GM19238 (cell line): Measurements from ENCODE around the gene ZNF611.
A peak's percentile ranks its signal among the peaks of the same experiment; 100 is the strongest.
"Not testable (repeated sequence)": the region's sequence is repeated elsewhere in the genome, so short reads cannot be mapped to it uniquely, and the experiment has no call there.

ENCODE experiments used
- DNase-seq: peaks from one replicate; pipeline ENCODE4 v3.0.0; 2011; ENCODE audit warnings: low spot score; ENCODE audit not compliant: insufficient read length

The ZNF611 gene

DNA sequence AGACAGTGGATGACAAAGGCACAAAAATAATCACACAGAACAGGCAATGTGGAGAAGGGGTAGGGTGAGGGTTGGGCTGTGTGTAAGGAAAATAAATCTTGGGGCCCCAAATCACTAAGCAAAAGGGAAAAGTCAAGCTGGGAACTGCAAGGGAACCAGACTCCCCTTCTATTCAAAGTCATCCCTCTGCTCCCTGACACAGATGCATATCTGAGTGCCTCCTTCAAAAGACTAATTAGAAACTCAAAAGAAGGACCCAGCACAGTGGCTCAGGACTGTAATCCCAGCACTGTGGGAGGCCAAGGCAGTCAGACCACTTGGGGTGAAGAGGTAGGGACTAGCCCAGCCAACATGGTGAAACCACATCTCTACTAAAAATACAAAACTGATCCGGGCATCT is 18.3 kb downstream of the ZNF611 start:
- no peak for DNase-seq

DNA sequence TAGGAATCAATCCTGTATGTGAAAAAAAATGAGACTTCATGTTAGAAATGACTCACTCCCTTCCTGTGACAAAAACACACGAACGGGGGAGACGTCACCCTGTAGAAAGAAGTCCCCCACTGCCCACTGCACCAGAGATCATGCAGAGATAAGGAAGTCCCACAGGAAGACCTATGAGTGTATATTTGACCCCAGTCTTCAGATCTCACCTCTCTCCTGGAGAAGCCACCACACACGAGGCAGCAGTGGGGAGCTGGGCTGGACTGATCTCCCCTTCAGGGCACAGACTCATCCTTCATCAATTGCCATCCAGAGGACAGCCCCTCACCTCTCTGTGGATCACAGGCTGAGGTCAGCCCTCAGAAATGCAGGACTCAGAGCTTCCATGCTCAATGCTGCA is 18.9 kb downstream of the ZNF611 start:
- DNase-seq, result not testable (repeated sequence)

DNA sequence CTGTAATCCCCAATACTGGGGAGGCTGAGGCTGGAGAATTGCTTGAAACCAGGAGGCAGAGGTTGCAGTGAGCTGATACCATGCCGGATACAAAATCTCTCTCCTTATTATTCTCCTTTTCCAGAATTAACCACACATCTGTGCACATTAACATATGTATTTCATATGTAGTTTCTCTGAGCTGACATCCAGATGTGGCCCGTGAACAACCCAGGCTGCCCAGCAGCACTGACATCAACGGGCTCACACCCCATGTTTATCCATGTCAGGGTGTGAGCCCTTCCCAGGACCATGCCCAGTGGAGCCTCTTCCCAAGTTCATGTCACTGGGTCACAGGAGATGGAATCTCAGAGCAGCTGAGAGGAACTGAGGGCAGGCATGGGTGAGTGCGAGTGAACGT is 19.5 kb downstream of the ZNF611 start:
- not testable (repeated sequence) for DNase-seq

DNA sequence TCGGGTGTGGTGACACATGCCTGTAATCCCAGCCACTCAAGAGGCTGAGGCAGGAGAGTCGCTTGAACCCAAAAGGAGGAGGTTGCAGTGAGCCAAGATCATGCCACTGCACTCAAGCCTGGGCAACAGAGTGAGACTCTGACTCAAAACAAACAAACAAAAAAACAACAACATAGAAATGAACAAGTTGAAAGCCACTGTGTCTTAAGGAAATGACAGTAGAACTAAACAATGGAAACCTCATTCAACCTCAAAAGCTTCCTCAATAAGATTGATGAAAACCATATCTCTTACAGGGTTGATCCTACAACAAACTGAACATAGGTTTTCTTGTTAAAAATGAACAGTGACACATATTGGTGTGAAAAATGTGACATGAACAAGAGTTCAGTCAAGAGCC is 21.8 kb downstream of the ZNF611 start:
- DNase-seq, result not testable (repeated sequence)

DNA sequence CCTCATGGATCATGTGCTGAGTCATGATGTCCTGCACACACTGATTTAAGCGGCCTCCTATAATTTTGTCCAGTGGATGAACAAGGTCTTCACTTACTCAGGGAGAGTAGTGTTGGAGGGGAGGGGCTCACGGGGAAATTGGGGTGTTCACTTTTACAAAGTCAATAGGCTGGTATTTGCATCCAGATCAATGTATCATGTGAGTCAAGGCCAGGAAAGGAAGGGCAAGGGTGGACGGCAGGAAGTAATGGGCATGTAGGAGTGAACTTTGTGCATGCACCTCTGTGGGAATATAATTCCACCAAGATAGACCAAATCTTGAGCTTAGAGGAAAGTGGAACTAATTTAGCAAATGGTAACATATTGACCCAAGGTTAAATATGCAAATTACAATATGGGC is 23.2 kb downstream of the ZNF611 start:
- DNase-seq, result not testable (repeated sequence)

DNA sequence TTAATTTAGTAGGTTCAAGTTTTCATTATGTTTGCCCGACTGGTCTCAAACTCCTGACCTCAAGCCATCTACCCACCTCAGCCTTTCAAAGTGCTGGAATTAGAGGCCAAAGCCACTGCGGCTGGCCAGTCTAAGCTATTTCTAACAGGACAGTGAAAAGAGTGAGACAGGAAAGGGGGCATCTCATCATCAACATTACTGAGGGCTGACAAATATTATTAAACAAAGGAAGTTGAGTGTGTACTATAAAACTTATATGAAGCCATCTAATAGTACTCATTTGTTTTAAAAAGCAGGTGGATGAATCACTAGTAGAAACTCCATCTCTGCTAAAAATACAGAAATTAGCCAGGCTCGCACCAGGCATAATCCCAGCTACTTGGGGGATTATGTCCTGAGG is 24.3 kb downstream of the ZNF611 start:
- DNase-seq, result no peak

DNA sequence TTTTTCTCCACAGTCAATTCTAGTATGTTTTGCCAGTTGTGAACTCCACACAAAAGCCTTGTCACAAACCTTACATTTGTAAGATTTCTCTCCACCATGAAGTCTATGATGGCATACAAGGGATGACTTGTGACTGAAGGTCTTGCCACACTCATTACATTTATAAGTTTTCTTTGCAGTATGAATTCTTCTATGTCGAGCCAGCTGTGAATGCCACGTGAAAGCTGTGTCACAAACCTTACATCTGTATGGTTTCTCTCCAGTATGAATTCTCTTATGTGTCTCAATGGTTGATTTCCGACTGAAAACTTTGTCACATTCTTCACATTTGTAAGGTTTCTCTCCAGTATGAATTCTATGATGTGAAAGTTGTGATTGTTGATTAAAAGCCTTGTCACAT is 29.2 kb downstream of the ZNF611 start:
- not testable (repeated sequence) for DNase-seq

DNA sequence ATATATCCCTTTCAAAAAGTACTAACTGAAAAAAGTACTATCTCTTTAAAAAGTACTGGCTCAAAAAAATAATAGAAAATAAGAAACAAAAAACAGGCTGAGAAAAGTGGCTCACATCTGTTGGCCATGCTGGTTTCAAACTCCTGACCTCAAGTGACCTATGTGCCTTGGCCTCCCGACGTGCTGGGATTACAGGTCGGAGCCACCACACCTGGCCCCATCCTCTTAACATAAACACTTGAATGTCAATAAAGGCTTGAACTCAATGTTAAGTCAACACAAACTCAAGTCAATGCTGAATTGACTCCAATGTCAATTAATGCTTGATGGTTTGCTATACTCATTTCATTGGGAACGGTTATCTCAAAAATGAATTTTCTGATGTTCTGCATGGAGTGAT is 30.9 kb downstream of the ZNF611 start:
- DNase-seq, result no peak

DNA sequence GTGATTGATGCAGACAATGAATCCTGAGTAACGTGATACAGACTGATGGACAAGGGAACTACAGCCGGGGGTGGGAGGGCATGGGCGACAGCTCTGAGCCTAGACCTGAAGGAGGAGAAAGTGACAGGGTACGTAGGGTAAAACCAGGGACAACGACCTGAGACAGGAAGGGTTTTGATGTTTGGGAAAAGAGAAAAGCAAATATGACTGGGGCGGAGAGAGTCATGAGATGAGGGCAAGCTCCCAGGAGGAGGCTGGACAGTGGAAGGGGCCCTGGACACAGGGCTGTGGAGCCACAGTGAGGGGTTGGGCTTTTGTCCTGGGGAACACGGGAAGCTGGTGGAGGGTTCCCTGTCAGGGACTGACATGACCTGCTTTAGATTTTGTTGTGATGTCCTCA is 34.2 kb downstream of the ZNF611 start:
- no peak for DNase-seq

DNA sequence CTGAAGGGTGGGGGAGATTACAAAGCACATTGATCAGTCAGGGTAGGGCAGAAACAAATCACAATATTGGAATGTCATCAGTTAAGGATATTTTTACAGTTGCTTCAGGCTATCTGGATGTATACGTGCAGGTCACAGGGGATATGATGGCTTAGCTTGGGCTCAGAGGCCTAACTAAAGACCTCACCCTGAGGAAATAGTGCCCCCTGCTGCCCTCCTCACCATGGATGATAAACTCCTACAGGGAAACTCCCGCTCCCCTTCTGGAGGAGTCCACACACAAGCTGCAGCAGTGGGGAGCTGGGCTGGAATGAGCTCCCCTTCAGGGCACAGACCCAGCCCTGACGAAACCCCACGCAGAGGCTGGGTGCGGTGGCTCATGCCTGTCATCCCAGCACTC is 35.3 kb downstream of the ZNF611 start:
- DNase-seq, result not testable (repeated sequence)

DNA sequence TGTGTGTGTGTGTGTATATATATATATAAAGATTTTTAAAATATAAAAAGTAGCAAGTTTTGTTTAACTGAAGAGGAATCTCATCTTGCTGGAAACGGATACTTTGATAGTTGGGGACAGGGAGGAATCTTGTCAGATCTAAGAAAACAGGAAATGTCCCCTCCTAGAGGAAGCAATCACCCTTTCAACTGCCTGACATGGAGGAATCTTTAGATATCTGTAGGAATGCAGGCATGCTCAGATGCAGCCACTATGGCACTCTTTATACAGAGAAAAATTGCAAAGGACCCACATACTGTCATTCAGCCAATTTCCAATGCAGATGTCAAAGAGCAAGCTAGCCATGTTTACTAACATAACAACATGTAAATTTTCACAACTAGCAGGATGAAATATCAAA is 38.8 kb downstream of the ZNF611 start:
- no peak for DNase-seq

DNA sequence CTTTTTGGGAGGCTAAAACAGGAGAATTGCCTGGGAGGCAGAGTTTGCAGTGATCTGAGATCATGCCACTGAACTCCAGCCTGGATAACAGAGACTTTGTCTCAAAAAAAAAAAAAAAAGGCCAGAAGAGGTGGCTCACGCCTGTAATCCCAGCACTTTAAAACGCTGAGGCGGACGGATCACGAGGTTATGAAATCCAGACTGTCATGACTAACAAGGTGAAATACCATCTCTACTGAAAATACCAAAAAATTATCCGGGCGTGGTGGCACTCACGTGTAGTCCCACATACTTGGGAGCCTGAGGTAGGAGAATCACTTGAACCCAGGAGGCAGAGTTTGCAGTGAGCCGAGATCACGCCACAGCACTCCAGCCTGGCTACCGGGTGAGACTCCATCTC is 39.9 kb downstream of the ZNF611 start:
- no peak for DNase-seq

DNA sequence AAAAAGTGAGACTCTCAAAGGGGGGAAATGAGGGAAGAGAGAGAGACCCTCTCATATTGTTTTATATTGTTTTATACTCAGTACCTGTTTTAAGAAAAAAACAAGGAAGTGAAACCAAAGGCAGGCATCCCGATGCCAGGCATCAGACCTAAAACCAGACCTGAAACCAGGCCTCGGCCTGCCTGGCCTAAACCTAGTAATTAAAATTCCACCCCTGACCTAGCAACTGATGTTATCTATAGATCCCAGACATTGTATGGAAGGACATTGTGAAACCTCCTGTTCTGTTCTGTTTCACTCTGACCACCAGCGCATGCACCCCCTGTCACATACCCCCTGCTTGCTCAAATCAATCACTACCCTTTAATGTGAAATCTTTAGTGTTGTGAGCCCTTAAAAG is 40.6 kb downstream of the ZNF611 start:
- DNase-seq, result not testable (repeated sequence)

DNA sequence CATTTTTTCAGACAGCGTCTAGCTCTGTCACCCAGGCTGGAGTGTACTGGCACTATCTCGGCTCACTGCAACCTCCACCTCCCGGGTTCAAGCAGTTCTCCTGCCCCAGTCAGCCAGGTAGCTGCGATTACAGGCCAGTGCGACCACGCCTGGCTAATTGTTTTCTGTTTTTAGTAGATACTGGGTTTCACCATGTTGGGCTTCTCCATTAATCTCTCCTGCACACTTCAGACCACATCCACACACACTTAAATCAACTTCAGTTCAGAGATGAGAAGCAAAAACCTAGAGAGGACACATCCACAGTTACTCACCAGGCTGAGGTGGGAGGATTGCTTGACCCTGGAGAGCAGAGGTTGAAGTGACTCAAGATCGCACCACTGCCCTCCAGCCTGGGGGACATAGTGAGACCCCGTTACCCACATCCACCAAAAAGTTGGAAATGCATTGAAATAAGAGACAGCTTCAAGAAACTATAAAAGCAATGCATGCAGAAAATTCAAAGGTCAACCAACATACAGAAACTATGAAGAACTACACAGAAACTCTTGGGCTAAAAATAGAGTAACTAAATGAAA is 42.3 kb downstream of the ZNF611 start:
- DNase-seq, result no peak

DNA sequence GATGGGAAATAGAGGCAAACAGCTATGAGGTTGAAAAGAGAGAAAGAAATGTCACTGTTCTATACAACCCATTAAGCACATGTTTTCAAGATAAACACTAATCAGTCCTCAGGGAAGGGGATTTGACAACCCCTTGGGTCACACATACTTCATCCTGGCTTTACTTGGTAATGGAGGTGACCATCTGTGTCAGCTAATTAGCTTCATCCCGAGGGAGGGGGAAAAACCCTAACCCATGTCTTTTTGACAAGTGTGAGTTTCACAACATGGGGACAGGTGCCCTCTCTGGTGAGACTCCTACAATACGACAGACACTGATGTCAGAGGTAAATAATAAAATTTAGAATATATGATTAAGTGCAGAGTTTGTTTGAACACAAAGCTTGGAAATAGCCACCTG is 43.1 kb downstream of the ZNF611 start:
- no peak for DNase-seq

DNA sequence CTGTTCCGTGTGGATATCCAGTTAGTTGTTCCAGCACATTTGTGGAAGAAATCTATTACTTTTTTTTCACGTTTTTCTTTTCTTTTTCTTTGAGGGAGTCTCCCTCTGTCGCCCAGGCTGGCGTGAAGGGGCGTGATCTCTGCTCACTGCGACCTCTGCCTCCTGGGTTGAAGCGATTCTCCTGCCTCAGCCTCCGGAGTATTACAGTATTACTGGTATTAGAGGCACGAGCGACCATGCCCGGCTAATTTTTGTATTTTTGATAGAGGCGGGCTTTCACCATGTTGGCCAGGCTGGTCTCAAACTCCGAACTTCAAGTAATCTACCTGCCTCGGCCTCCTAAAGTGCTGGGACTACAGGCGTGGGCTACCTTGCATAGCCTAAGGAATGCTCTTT is 43.6 kb downstream of the ZNF611 start:
- no peak for DNase-seq

DNA sequence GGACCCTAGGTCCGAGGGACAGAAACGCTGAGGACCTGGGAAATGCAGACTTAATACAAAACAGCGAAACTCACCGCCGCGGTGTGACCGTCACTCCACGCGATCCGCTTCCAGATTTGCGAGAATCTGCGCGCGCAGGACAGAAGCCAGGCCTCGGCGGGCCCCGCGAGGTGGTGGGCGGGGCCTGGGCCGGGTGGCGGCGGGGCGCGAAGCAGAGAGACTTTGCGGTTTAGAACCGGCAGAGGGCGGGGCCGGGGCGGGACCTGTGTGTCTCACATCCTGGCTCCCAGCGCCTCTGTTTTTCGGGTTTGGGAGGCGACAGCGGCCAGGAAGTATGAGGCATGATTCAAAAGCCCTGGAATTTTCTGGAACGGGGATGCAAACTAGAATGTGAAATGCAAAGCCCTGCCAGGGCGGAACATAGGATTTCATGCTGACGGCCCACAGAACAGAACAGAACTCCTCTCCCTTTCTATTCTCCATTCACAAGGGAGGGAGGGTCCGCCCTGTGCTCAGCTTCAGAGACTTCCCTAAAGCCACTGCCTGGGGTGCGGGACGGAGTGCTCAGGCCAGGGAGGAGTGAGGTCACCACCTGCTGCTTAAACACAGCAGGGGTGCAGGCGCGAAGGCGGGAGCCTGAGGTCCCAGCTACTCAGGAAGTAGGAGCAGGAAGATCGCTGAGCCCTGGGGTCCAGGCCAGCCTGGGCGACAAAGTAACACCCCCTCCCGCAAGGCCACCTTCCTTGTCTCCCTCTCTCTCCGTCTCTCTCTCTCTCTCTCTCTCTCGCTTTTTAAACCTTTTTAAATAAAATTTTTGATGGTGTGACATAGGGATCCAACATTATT is 44.3 kb downstream of the ZNF611 start:
- peak; percentile 77 for DNase-seq

DNA sequence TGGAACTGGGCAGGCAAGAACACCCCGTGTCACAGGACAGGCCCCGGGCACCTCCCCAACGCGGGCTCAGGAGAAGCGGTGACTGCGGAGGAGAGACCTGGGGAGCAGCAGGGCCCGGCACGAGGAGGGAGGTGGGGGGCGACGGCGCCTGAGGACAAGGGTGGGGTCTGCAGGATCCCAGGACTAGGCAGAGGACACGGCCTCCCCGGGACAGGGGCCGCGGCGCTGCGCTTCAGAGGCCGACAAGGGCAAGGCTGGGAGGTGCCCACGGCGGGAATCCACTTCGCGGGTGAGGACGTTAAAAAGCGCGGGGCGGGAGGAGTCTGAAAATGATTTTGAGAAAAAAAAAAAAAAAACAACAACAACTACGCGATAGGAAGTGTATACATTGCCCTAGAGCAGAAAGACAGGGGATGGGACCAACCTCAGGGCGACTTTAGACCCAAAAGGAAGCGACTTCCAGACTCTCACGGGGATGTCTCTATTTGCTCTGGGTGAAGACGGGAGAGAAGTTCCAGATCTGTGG is 44.9 kb downstream of the ZNF611 start:
- no peak for DNase-seq

DNA sequence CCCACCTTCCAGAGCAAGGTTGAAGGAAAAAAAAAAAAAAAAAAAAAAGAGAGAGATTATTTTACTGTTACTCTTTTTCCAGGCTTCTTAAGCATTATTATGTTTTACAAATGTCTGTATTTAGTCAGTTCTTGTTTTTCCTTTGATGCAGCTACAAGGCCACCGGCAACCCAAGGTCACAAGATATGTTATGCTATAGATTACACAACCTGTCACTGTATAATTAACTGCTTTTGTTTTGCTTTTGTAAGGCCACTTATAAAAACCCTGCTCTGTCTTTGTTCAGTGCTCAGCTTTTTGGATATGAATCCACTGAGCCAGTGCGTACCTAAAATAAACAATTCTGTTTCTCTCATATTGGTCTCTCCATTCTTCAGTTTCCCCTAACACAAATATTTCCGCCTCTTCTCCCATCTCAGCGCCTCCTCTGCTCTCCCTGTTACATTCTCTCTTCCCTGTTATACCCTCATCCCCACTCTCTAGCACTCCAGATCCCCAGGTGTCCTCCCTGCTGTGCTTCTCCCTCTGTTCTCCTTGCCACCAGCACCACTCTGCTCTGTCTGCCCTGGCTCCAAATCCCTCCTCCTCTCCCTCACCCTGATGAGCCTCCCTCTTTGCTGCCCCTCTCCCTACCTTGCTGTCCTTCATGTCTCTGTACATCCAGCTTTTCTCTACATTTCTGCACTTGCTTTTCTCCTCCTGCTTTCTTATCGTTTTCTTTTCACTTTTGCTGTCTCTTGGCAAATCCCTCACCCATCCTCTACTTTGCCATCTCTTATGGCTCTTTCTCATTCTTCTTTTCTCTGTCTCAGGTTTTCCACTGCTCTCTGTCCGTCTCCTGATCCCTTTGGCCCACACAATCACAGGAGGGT is 45.7 kb downstream of the ZNF611 start:
- DNase-seq, result not testable (repeated sequence)

DNA sequence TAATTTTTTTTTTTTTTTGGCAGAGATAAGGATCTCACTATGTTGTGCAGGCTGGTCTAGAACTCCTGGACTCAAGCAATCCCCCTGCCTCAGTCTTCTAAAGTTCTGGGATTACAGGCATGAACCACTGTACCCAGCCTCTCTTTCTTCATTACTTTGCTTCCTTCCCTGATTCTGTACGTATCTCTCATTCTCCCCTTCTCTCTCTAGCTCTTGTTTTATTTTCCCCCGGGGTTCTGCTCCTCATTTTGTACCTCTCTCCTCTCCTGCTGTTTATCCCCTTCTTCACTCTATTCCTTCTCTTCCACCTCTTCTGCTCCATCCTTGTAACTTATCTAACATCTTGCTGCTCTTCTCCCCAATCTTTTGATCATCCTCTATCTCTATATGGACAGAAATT is 46.5 kb downstream of the ZNF611 start:
- DNase-seq, result no peak

DNA sequence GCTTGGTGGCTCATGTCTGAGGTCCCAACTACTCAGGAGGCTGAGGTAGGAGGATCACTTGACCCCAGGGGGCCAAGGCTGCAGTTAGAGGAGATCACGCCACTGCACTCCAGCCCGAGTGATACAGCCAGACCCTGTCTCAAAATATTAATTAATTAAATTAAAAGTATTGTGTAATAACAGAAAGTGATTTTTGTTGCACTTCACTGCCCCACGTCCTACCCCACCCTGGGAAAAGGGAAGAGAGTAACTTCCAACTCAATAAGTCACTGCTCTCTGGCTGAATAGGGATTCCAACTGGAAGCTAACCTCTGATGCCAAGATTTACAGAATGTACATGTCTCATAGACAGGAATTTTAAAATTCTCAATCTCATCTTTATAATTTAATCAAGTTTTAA is 47.2 kb downstream of the ZNF611 start:
- no peak for DNase-seq

DNA sequence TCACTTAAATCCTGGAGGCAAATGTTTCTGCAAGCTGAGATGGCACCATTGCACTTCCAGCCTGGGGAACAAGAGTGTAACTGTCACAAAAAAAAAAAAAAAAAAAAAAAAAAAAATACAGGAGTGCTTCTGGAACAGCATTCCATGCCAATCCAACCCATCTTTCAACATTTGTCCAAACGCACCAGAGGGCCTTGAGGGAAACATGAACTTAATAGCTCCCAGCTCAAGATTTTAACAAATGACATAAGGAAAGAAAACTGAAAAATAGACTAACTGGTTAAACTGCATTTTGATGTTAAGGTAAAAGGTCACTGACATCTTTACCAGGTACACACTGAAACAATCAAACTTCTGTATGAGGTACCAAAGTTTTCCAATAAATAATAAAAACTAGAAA is 49.0 kb downstream of the ZNF611 start:
- no peak for DNase-seq
